K562 (cell line): Measurements from ENCODE around the gene MPHOSPH9. TPM values are rescaled to one million over a fixed set of nuclear protein-coding genes. Genes with fewer than 3 reads are reported as not detected.

Experiments
- CBX1 ChIP-seq: sonication (generic); IDR thresholded peaks from 2 replicates; pipeline ENCODE4 v1.6.1; 2016; ENCODE audit warnings: antibody characterized with exemption, low read depth, mild to moderate bottlenecking
- CHD7 ChIP-seq: fragments of 200-600 bp; sonication (generic); IDR thresholded peaks from one replicate; pipeline ENCODE4 v1.6.1; 2012; ENCODE audit warnings: mild to moderate bottlenecking, low read depth, low read length, inconsistent platforms
- CTBP1 ChIP-seq: fragments of 450-650 bp; IDR thresholded peaks from 2 replicates; pipeline ENCODE4 v1.6.1; 2016; ENCODE audit warnings: borderline replicate concordance
- ELF2 ChIP-seq: fragments of 250-450 bp; sonication (Bioruptor Pico); IDR thresholded peaks from 2 replicates; pipeline ENCODE4 v1.5.0; 2021; ENCODE audit warnings: mild to moderate bottlenecking
- ELK3 ChIP-seq: fragments of 450-650 bp; formaldehyde crosslinking; IDR thresholded peaks from 2 replicates; pipeline ENCODE4 v1.4.0; 2020; ENCODE audit warnings: mild to moderate bottlenecking
- KDM5B ChIP-seq: fragments of 200-600 bp; sonication (generic); IDR thresholded peaks from 2 replicates; pipeline ENCODE4 v1.6.1; 2012; ENCODE audit warnings: low read depth, mild to moderate bottlenecking, moderate library complexity, low read length, control low read depth, inconsistent platforms; ENCODE audit not compliant: insufficient replicate concordance
- MAX ChIP-seq: sonication (generic); formaldehyde crosslinking; IDR thresholded peaks from 2 replicates; pipeline ENCODE4 v1.9.0; 2022; ENCODE audit warnings: mild to moderate bottlenecking, missing genetic modification reagents
- PHF20 ChIP-seq: fragments of 450-650 bp; IDR thresholded peaks from 2 replicates; pipeline ENCODE4 v1.6.1; 2018; ENCODE audit not compliant: partially characterized antibody
- SMAD4 ChIP-seq: fragments of 250-450 bp; sonication (Bioruptor Pico); conservative IDR thresholded peaks from 2 replicates; pipeline ENCODE4 v1.8.0; 2021; ENCODE audit warnings: inconsistent platforms, mild to moderate bottlenecking, moderate library complexity
- SNAPC5 ChIP-seq: fragments of 250-450 bp; sonication (Bioruptor Pico); IDR thresholded peaks from 2 replicates; pipeline ENCODE4 v1.8.0; 2021; ENCODE audit warnings: moderate library complexity, mild to moderate bottlenecking, inconsistent platforms
- SREBF2 ChIP-seq: sonication (generic); formaldehyde crosslinking; IDR thresholded peaks from 2 replicates; pipeline ENCODE4 v1.4.0; 2020; ENCODE audit warnings: mild to moderate bottlenecking, missing genetic modification reagents
- SRSF9 ChIP-seq: fragments of 200-400 bp; formaldehyde crosslinking; IDR thresholded peaks from 2 replicates; pipeline ENCODE4 v1.6.1; 2017; ENCODE audit warnings: low read depth, low read length, borderline replicate concordance
- TOE1 ChIP-seq, 2 experiments: fragments of 450-650 bp in 1 of 2; sonication (generic) in 1 of 2; formaldehyde crosslinking in 1 of 2; IDR thresholded peaks; 2 replicates each; pipeline versions ENCODE4 v1.7.1 to v1.8.0; 2016 to 2022; ENCODE audit warnings: borderline replicate concordance in 2 of 2, mild to moderate bottlenecking in 2 of 2, antibody characterized with exemption in 1 of 2, inconsistent platforms in 1 of 2, low read depth in 1 of 2, missing genetic modification reagents in 1 of 2, moderate library complexity in 1 of 2
- ZNF133 ChIP-seq: fragments of 250-450 bp; sonication (Bioruptor Pico); IDR thresholded peaks from 2 replicates; pipeline ENCODE4 v1.4.0; 2020; ENCODE audit warnings: mild to moderate bottlenecking
- polyA plus RNA-seq, 8 experiments: library from polyadenylated mRNA; depleted of rRNA in 4 of 8; stranded (reverse) in 5 of 8; unstranded in 3 of 8; fragments of >200 nt; fragmentation: Nextera tagmentation in 2 of 8; fragmentation: Illumina TruSeq in 1 of 8; extraction: Ambion mirVana in 2 of 8; extraction: Trizol in 1 of 8; gene quantifications; 2 replicates each; pipeline versions ENCODE4 v1.2.1 to v1.2.3, GENCODE V29; 2011 to 2014; ENCODE audit warnings: inconsistent platforms in 1 of 8, missing spikeins in 1 of 8
- total RNA-seq, 7 experiments: library from RNA; depleted of rRNA in 6 of 7; stranded (reverse); fragments of >200 nt in 6 of 7; fragmentation: Illumina TruSeq in 2 of 7; extraction: Trizol in 2 of 7; gene quantifications; 2 replicates each; pipeline versions ENCODE4 v1.2.1 to v1.2.3, GENCODE V29; 2011 to 2021; ENCODE audit warnings: low replicate concordance in 1 of 7

MPHOSPH9 gene
- total and polyA plus RNA-seq, 9 of the 15 experiments (the other 6 are each of a cell fraction or from before 2014, with no cell fraction given): 14.2 to 103 (median 54.5) TPM

GRCh38 chr12:123232807-123233504 lies at the start of gene MPHOSPH9, which contains the start of gene MTRFR (continued):
- peak; percentile 87 for TF ChIP-seq MAX (CRISPR knock-in tag)
- peak; percentile 87; the same call in 1 of the 2 replicates for TF ChIP-seq TOE1 (IDR thresholded peaks at IDR 0.05; ENCODE audit: borderline replicate concordance)
- TF ChIP-seq TOE1 (CRISPR knock-in tag; IDR thresholded peaks at IDR 0.05; ENCODE audit: borderline replicate concordance, low read depth): peak; percentile 80; the same call in 1 of the 2 replicates
- peak; percentile 96 for TF ChIP-seq CBX1
- TF ChIP-seq ZNF133 (CRISPR knock-in tag): no peak
- TF ChIP-seq KDM5B: peak; percentile 100
- TF ChIP-seq CTBP1: peak; percentile 97
- no peak for TF ChIP-seq CHD7
- no peak for TF ChIP-seq ELK3 (CRISPR knock-in tag)
- TF ChIP-seq SRSF9: no peak
- peak; percentile 8; the same call in 1 of the 2 replicates for TF ChIP-seq SMAD4 (CRISPR knock-in tag)
- TF ChIP-seq ELF2: peak; percentile 65; the same call in 1 of the 2 replicates
- TF ChIP-seq PHF20: no peak
- TF ChIP-seq SNAPC5 (CRISPR knock-in tag): no peak
- TF ChIP-seq SREBF2 (CRISPR knock-in tag): no peak
